Measurements from ENCODE around the gene CENPM.

CENPM gene, protein sequence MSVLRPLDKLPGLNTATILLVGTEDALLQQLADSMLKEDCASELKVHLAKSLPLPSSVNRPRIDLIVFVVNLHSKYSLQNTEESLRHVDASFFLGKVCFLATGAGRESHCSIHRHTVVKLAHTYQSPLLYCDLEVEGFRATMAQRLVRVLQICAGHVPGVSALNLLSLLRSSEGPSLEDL

DNA sequence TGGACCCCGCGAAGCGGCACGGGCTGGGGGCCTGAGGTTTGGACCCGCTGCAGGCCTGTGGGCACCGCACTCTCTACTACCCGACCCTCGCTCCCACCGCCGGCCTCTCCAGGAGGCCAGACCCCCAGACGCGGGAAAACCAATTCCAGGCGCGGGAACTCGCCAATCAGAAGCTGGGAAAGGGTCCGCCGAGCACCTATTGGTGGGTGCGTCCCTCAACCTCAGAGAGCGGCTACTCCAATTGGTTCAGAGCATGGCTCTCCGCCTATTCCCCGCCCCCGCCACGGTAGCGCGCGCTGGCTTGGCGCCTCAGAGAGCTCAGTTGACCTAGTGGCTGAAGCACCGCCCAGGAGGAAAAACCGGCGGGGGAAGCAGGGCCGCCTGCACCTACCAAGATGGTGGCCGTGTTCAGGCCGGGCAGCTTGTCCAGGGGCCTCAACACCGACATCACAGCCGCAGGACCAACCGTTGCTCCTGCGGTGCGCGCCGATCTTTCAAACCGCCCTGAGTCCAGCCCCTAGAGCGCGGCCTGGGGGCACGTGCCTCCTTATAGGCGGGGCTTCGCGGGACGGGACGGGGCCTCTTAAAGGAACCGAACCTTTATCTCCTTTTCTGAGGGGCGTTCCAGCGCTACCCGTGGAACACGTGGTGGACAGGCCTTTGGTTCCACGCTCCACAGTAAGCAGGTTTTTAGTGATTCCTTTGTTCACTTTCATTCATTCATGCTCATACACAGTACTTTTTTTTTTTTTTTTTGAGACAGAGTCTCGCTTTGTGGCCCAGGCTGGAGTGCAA is at the start of gene CENPM:
CENPM (minus strand) TSS at position 524 of the 795 bp plus-strand sequence; CDS start at position 448, 76 bp downstream.
- peak; percentile 94 for DNase-seq

DNA sequence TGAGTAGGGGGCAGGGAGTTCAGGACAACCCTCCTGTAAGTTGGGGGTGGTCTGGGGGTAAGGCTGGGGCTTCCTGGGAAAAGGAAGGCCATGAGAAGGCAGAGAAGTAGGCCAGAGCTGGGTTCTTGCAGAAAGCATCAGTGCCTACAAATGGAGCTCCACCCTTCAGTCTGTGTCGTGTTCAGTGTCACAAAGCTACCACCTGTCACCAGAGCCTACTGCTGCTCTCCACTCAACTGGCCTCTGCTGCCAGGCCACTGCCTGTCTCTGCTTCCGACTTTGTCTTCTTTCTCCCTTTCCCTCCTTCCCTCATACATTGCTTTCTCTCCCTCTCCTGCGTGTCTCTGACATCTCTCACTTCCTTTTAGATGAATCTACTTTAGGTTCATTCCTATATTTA is 48.3 kb upstream of the CENPM start:
- DNase-seq: no peak

DNA sequence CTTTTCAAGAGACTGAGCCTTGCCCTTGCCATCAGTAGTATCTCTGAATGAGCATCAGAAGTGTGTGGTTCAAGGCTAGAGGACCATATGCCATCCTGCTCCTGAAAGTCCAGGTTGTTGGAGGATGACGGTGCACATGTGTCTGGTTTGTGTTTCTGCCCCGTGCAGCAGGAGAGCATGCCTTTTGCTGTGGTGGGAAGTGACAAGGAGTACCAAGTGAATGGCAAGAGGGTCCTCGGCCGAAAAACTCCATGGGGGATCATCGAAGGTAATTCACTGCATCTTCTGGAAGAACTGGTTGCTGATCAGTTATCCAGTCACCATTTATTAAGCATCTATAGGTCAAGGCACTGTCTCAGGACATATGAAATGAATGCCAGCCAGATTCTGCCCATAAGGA is 45.5 kb upstream of the CENPM start:
- no peak for DNase-seq

DNA sequence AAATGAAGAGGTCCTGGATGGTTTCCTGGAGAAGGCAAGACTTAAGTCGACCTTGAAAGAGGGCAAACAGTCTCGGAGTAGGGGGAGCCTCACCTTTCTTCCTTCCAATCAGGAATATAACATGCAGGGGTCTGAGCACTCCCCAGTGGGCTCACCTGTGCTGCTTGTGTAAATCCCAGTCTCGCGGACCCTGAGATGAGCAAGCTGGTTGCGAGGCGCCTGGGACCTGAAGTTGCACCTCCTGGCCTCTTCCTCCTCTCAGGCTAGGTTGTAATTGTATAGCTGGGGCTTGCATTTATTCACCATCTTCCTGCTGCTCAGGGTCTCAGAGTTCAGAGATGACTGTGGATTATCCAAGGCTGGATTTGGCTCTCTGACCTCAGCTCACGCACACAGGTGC is 44.2 kb upstream of the CENPM start:
- no peak for DNase-seq

DNA sequence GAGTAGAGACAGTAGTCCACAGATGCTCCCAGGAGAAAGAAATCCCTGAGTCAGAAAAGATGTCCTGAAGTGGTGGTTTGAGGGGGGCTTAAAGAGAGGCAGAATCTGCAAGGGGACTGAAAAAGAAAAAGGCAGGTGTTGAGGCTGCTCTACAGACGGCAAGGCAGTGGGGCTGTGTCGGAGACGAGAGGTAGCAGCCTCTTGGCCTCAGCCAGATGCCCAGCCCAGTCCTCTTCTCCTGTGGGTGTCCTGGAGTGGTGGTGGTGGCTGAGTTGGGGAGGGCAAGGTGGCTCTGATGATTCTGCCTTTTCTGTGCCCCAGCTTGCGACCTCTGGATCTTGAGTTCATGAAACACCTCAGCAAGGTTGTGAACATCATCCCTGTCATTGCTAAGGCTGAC is 42.3 kb upstream of the CENPM start:
- no peak for DNase-seq

DNA sequence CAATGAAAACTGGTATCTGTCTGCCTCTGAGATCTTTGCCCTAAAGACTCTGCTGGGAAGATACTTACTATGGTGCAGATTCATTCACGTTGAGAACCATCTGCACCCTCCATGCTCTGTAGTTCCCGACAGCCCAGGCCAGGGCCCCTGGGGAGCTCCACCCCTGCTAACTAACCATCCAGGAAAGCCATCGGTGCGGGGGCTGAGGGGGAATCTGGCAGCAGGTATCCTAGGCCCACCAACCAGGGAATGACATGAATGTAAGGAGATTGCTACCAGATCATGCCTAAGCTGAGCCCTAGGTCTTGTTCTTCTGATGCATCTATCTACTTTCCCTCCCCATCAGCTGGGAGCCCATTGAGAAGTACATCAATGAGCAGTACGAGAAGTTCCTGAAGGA is 40.3 kb upstream of the CENPM start:
- DNase-seq: no peak

DNA sequence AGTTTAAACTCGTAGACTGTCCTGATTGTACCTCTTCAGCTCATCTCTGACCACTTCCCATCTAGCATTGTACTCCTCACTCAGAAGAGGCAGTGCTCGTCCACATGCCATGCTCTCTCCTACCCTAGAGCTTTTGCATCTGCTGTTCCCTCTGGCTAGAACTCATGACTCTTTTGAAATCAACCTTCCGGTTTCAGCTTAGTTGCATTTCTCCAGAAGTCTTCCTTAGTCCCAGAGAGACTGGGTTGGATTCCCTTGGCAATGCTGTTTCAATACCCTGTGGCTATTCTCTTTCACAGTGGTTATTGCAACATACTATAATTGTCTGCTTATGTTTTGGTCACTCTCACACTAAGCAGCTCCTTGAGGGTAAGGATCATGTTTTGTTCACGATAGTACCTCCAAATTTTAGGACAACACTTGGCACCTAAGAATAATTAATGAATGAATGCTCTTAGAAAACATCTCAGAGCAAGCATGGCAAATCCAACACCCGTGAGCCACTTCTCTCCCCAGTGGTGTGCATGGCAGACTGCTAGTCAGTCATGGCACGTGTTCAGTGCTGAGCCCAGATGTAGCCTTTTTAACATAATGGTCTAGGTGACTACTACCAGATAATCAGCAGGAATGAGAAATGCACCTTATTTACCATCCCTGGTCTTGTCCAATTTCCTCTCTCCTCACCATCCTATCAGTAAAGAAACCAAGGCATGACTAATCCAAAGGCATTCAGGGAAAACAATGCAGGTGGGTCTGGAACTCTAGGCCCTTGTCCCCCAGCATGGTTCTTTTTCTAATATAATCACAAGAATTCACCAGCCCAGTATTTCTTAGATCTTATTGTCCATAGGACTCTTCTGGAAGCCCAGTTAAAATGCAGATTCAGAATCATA is 36.8 kb upstream of the CENPM start:
- DNase-seq: no peak

DNA sequence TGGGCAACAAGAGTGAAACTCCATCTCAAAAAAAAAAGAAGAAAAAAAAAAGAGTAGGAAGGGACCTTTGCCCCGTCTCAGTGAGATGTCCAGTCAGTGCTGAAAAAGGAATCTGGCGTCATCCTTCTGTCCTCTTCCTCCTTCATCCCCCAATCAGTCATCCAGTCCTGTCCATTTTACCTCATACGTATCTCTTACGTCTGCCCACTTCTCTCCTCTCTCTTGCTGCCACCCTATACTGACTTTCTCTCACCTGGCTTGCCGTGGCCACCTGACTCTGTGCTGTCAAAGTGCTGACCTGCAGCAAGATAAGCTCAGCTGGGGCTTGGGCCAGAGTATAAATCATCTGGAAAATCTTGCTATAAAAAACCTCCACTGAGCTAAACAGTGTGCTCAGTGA is 35.9 kb upstream of the CENPM start:
- DNase-seq: no peak

DNA sequence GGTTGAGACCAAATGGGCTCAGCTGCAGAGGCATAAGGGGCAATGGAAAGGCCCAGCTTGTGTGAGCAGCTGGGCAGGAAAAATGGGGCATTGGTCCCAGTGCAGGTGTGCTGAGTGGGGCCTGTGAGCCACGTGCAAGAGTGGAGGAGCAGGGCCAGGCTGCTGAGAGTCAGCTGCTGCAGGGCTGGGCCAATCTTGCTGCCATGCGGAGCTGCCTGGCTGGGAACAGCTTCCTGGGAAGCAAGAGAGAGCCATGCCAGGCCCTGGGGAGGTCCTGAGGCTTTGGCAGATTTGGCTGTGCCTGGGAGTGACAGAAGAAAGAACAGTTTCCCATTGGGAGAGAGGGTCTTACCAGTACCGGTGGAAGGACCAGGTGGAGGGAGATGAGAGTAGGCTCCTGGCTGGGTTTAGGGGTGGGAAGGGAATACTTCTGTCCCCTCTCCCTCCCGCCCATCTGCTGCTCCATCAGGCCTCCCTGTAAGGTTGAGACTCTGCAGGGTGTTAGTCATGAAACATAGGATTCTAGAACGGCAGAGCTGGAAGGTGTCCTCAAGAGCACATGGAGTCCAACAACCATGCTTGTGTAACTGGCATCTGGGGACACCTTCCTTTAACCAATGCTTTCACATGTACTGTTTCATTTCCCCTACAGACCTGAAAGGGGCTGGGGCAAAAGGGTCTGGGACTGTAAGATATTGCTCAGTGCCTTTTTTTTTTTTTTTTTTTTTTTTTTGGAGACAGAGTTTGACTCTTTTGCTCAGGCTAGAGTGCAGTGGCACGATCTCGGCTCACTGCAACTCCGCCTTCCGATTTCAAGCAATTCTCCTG is 32.7 kb upstream of the CENPM start:
- DNase-seq: no peak

DNA sequence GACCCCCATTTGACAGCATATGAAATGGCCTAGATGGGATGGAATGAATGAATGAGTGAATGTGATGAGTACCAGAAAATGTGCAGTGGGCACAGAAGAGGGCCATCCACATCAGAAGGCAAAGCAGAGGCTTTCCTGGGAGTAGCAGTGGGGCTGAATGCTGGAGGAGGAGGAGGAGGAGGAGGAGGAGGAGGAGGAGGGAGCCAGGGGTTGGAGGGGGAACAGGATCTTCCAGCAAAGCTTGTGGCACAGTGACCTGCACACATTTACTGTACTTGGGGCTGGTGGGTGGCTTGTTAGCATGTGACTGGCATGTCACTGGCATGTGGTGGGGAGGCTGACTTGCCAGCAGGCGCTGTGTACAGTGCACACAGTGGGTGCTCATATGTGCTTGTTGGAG is 31.8 kb upstream of the CENPM start:
- no peak for DNase-seq

DNA sequence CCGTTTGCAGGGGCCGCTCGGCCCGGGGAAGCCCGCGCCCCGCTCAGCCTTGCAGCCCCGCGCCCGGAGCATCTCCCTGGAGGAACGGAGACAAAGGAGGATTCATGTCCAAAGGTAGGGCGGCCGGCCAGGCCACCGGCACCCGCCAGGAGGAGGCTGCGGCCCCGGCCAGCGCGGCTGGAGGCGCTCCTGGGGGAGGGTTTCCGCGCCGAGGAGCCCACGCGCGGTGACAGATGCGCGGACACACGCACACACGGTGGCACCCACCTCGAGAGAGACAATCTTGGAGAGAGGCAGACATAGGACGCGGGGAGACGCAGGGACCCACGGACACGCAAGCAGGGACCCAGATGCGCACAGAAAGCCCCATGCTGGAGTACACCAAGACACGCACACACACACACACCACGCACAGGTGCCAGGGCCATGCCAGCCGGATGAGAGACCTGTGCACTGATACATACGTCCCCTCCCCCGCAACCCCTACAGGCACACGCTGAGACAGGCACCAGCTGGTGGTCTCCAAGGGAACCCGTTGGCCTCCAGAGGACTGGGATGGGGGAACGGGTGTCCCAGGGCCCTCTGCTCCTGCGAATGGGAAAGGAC is 30.1 kb upstream of the CENPM start:
- DNase-seq: no peak

DNA sequence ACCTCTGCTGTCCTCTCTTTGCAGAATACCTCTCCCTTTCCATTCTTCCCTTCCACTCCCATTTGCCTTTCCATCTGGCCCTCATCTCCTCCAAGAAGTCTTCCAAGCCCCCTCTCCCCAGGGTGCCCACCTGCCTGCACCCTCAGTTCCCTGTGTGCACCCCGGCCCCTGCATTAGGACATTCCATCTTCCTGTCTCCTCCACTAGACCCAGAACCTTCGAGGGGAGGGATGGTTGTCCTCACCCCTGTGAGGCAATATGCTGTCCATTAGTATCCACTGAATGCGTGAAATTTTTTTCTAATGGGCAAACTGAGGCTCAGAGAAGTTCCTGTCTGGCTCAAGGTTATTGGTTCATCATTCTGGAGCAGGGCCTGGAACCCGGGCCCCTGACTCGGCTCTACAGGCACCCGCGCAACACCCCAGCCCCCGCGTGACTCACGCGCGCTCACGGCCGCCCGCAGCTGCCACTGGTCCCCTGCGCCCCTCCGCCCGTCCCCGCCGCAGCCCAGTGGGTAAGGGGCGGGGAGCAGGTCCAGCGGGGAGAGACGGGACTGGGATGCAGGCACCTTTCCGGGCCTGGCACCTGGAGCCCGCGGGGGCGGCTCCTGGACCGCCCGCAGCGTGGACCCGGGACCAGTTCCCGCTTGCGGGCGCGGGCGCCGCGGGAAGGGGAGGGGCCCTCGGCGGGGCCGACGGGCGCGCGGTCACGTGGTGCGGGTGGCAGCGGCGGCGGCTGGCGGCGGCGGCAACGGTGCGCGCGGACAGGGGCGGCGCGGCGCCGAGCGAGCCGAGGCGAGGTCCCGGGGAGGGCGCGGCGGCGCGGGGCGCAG is 29.3 kb upstream of the CENPM start:
- DNase-seq: peak; percentile 28 to 41

DNA sequence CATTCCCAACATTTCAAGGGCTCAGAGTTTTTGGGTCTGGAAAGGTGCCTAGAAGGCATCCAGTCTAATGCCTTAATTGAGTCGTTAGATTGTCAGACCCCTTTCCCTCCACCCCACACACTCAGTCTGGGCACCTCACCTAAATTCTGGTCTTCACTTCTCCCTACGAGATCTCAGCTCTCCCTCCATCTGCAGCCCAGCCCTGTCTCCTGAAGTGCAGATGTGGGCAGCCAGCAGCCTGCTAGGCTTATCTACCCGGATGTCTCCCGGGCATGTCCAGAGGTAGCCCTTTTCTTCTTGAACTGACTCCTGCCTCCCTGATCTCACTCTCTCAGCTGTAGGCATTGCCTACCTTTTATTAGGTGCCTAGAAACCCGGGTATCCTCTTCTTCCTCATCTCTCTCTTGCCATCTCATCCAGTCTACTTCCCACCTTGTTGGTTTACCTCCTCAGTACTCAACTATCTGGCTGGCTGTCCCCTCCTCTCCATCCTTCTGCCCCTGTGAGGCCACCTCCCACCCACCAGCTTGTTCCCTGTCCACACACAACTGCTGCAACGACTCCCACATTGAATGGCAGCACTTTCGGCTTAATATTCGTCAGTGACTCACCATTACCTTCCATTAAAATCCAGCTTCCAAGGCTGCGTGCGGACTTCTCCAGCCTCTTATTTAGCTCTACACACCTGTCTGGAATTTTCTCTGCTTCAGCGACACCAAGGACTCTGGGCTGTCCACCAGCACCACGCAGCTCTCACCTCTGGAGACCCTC is 28.5 kb upstream of the CENPM start:
- no peak for DNase-seq

DNA sequence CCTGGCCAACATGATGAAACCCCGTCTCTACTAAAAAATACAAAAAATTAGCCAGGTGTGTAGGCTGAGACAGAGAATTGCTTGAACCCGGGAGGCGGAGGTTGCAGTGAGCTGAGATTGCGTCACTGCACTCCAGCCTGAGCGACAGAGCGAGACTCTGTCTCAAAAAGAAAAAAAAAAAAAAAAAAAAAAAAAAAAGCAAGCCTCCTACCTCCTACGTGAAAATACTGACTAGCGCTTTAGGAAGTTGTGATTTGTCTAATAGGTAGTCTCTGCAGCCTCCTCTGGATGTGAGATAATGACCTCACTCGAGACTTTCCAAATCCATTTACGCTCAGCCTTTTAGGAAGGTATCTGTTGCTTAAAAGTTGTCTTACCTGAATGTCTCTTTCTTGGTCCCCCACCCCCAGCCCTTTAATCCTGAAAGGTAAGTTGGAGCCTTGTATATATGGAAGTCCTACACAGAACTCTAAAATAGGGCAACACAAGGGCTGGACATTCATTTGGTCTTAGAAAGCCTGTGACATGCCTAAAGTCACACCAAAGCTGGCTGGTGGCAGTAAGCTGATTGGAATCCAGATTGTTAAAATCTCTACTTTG is 27.8 kb upstream of the CENPM start:
- DNase-seq: no peak

DNA sequence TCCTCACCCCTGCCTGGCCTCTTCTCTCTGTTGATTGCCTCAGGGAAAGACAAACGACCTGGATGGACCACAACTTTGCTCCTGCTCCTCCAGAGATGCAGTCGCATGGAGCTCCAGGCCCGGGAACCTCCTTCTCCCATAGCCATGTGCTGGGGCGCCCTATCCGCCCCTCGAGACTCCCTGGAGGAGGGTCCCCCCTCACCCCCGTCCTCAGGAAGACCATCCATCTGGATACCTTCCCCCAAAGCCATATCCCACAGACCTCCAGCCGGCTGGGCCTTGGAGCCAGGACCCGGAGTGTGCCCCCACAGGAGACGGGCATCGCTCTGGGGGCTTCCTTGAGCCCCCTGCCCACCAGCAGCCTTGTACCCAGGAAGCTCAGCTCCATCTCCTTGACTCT is 24.5 kb upstream of the CENPM start:
- no peak for DNase-seq

DNA sequence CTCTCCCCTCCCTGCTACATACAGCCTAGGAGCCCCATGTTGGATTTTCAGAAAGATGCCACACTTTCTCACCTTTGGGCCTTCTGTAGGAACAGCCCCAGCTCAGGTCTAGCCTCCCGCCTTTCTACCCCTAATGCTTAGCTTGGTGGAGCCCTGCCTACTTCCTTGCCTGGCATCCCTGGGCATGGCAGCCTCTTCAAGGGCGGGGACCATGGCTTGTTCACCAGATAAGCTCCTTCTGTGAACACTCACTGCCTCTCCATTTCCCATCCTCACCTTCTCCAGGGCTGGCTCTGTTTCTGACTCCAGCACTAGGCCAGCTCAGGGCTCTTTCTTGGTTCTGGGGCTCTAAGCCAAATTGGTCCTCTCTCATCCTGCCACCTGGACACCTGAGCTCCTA is 23.6 kb upstream of the CENPM start:
- DNase-seq: no peak

DNA sequence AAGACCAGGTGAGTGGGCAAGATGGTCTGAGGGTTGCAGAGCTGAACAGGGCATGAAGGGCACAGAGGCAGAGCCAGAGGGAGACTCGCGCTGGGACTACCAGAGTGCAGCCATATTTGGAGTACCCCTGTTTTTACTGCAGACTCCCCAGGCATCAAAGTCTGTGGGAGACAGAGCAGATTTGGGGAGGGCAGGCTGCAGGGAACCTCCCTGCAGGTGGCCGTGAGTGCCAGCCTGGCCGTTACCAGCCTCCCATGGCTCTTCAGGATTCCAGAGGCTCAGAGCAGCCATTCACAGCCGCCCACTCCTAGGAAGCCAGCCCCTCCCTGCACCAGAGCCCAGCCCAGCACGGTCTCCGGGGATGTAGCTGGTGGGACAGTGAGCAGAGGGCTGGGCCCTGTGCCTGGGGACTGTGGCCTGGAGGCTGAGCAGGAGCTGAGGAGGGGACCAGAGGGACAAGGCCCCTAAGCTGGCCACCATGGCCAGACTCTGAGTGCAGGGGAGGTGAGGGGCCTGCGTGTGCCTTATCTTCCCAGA is 22.2 kb upstream of the CENPM start, which contains the start of gene SEPTIN3:
SEPTIN3 (plus strand) TSS at position 334 of the 537 bp plus-strand sequence. CDS start 2,050 bp downstream, outside the sequence.
- DNase-seq: no peak

DNA sequence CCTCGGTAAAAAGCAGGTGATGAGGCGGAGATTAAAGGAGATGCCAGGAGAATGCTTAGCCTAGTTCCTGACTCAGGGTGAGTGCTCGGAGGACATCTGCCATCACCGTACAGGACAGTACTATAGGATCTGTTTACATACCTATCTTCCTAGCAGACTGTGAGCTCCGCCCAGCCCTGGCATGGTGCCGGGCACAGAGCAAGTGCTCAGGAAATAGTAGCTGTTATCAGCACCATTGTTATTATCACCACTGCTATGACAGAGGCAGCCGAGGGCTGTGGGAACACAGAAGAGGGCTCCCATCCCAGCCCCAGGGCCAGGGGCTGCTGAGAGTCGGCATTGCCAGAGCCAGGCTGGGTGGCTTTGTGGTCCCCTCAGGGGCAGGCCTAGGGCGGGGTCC is 21.6 kb upstream of the CENPM start:
- DNase-seq: no peak

DNA sequence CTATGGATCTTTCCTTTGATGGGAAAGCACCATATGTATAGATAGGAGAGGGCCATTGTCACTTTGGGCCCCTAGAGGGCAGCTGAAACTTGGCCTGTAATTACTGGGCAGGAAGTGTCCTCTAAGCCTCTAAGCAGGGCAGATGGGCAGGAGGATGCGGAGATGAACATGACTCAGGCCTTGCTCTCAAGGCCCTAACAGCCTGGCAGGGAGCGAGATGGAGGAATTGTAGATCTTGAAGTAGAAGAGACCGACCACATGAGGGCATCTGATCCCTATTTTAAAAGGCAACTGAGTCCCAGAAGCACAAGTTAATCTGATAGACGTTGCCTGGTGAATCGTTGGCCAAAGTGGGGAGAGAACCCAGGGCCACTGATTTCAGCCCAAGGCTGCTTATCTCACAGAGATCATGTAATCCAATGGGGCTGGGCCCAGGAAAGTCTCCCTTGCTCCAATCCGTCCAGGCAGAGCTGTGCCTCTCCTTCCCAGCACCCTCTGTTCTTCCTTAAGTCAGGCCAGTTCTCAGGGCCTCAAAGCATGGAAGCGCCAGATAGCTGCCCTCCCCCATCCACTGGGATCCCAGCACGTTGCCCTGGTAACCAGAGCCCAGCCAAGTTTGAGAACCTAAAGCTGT is 19.8 kb upstream of the CENPM start:
- DNase-seq: peak in 1 of 2 experiments; percentile 34
